HG03025 (cell line): ENCODE results near the gene FBXW11.

Source experiments
- ATAC-seq: cut with Tn5 transposase; IDR thresholded peaks from one replicate; pipeline ENCODE4 v1.9.1; 2021; ENCODE audit warnings: mild to moderate bottlenecking, moderate library complexity; ENCODE audit not compliant: unreplicated experiment, low FRiP score

The FBXW11 gene

DNA sequence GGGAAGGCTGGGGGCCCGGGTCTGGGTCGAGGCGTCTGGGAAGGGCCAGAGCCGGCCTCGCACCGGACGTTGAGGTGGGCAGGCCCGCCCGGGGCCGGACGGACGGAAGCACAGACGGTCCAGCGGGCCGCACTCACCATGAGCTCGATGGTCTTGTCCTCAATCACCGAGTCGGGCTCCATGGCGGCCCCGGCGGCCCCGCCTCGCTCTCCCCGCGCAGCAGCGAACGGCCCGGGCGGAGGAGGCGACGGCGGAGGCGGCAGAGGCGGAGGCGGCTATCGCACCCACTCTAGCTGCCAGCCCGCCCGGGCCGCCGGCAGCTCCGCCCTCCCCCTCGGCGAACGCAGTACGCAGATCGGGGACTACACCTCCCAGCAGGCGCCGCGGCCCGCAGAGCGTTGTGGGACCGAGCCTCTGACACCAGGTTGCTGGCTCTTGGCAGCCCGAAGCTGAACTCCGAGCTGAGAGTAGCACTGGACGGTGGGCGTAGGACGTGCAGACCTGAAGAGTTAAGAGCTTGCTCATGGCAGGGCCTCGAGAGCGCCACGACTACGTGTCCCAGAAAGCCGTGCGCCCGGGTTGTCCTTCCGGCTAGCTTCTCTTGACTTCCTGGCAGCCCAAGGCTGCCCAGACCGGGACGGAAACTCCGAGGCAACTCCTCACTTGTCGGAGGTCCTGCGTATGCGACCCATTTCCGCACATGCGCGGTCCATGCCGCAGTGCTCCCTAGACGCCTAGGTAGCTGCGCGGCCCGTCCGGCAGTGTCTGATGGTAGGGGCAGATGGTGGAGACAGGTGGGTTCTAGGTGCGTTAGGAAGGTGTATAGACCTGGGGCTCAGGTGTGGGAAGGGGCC is at the start of gene FBXW11:
Gene FBXW11, minus strand, starts transcription at position 318 of the 854 bp plus-strand sequence. Its CDS starts 136 bp downstream, at position 182.
- peak; percentile 80 for ATAC-seq

DNA sequence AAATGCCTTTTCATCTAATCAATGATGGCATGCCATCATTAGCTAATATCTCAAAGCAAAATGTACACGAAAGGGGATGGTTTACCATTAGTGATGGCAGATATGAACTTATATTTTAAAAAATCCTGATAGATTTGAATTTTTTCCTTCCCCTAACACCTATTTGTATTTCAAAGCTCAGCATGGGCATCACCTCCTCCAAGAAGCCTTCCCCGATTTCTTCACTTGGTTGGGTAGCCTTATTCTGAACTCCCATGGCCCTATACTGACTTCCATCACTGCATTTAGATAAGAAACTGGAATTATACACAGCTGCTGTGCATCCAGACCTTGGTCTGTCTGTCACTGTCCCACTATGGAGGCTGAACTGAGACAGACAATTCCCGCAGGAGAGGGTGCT is 49.6 kb upstream of the FBXW11 start:
- ATAC-seq: no peak

DNA sequence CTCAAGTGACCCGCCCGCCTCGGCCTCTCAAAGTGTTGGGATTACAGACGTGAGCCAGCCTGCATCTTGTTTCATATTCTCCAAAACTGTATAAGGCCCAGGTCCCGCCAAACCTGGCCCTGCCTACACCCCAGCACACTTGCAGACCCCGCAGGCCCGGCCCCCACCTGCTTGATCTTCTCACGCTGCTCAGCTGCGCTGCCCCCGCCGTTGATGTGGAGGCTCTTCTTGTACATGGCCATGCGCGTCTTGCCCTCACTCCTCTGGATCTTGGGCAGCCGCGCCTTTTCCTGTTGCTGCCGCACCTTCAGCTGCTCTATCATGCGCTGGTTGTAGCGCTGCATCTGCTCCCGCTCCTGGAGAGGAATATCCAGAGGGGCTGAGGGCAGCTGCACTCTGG is 49.0 kb upstream of the FBXW11 start:
- ATAC-seq: no peak

GRCh38 chr5:172054611-172055153 is 48.2 kb upstream of the FBXW11 start:
- ATAC-seq: no peak

DNA sequence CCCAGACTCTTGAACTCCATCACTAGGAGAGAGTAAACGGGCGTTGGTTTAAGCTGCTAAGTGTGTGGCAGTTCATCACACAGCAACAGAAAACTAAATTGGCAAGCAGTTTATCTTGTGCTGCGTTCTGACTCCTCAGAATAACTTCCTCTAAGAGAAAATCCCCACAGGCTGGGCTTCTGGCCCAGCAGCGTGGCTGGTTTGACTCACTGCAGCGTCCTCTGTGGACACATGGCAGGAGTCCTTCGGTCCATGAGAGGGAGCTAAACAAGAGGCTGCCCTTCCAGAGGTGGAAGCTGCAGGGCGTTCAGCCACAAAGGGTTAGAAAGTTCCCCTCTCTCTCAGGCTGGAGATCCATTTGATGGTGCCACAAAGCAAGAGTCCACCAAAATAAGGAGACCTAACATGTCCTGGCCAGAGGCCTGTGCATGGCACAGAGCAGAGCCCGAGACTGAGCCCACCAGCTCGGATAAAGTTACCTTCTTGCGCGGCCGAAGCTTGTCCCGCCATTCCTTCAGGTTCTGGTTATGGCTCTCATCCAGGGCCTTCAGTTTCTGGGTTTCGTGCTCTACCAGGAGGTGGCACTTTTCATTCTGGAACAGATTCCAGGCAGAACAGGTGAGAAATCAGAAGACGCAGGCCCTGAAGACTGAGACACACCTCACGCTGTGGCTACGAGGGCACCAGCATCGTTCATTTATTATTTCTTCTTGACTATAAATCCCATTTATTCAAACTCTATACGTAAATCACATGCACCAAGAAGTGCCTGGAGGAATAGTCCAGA is 46.2 kb upstream of the FBXW11 start:
- no peak for ATAC-seq

DNA sequence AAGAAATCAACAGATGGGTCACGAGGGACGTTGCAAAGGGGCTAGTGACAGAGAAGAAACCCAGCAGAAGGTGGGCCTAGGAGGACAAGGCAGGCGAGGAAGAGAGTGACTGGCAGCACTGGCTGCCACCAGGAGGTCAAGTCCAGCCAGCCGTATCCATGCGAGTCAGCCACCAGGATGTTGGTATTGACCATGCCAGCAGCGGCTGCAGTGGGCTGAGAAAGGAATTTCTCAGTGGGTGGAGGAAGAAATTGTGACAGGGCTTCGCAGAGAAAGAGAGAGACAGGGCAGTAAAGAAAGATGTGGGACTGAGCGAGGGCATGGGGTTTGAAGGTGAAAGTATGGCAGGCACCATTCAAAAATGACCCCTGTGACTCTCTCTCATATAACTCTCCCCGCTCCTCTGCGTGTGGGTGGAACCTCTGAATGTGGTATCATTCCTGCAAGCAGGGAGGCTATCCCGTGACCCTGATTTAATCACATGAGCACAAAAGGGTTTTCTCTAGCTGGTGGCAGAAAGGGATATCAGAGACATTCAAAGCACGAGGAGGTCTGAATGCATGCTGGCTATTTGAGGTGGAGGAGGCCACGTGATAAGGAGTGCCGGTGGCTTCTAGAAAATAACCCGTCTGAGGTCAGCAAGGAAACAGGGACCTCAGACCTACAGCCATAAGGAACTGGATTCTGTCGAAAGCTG is 45.4 kb upstream of the FBXW11 start:
- no peak for ATAC-seq

DNA sequence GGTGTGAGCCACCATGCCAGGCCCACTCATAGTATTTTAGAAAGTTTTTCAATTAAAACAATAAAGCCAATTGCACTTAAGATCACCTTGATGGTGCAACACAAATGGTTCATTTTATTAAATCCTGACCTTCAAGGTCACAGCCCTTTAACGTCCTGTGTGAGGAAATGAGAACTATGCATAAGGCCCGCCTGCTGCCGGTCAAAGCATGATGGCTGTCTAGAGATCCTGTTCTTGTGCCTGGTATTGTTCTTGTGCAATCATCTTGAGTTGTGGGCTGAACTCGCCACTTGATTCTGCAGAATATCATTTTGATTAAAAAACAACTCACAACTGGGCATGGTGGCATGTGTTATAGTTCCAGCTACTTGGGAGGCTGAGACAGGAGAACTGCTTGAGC is 43.6 kb upstream of the FBXW11 start:
- no peak for ATAC-seq

DNA sequence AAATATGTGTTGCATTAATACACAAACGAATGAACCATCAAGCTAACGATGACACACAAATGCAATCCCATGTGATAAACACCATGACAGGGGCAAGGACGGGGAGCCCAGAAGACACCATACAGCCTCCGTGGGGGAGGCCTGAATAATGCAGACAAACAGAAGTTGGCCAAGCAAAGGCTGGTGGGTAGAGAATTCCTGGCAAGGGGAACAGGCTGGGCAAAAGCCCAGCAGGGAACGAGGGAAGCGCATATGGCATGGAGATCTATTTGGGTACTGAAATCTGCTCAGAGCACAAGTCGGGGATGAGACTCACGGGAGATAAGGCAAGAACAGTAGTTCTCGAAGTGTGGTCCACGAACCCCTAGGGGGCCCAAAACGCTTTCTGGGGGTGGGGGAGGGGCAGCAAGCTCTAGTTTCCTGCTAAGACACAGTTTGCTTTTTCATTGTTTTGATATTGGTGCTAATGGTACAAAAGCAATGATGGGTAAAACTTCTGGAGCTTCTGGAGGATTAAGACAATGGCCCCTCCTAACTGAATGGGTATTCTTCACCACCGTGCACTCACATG is 42.9 kb upstream of the FBXW11 start:
- ATAC-seq: no peak

DNA sequence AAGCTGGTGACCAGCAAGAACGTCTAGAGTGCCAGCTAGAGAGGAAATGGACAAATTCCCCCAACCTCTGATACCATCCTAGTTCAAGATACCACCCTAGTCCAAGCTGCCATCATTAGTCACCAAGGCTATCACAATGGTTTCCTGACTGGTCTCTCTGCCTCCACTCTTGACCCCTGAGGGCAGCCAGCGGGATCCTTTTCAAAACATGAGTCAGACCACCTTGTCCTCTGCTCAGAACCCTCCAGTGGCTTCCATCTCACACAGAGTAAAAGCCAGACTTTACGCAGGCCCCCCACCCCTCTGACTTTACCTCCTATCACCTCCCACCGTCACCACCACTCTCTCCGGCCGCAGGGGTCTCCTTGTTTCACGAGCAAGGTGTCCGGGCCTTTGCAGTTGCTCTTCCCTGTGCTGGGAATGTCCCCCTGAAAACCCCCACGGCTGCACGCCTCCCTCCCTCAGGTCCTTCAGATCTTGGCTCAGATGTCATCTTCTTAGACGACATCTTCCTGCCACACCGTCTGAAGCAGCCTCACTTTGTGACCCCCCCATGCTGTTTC is 42.2 kb upstream of the FBXW11 start:
- no peak for ATAC-seq

- ATAC-seq: no peak
Measured at GRCh38 chr5:172048170-172048422, 41.7 kb upstream of the FBXW11 start.

DNA sequence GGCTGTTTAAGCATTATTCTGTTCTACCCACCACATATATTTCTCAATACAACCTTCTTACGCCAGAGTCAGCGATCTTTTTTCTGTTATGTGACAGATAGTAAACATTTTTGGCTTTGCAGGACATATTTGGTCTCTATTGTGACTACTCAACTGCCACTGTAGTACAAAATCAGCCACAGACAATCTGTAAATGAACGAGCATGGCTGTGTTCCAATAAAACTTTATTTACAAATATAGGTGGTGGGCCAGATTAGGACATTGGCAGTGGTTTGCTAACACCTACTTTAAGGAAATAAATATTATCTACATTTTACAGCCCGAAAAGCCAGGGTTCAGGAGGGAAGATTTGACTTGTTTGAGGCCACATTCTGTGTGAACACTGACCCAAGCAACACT is 40.2 kb upstream of the FBXW11 start:
- no peak for ATAC-seq

DNA sequence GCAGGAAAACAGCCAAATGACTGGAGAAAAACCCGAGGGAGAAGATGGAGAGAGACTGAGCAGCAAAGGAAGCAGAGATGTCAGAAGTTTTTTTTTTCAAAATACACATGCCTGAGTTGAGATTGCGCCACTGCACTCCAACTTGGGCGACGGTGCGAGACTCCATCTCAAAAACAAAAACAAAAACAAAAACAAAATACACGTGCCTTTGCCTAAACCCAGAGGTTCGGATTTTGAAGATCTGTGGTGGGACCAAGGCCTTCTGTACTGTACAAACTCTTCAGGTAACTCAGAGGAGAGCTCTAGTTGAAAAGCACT is 38.8 kb upstream of the FBXW11 start:
- no peak for ATAC-seq

- no peak for ATAC-seq
Measured at GRCh38 chr5:172044631-172045314, 38.3 kb upstream of the FBXW11 start.

- no peak for ATAC-seq
Measured at GRCh38 chr5:172043865-172044264, 37.4 kb upstream of the FBXW11 start.

DNA sequence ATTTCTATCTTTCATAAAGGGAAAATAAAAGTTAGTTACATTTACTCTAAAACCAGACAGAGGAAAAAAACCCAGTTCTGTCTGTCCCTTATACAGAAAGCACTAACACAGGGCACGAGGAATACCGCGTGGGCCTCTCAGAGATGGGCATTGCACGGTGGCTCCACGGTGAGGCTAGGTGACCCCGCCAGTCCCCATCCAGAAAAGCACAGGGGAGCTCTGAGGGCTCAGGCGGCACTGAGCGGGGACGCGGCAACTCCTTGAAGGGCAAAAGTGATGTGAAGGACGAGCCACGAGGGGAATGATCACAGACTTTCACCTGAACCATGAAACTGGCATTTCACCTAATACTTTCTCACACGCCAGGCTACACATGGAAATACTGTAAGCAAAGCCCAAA is 35.7 kb upstream of the FBXW11 start:
- no peak for ATAC-seq

- no peak for ATAC-seq
Measured at GRCh38 chr5:172038167-172038566, 31.7 kb upstream of the FBXW11 start.

DNA sequence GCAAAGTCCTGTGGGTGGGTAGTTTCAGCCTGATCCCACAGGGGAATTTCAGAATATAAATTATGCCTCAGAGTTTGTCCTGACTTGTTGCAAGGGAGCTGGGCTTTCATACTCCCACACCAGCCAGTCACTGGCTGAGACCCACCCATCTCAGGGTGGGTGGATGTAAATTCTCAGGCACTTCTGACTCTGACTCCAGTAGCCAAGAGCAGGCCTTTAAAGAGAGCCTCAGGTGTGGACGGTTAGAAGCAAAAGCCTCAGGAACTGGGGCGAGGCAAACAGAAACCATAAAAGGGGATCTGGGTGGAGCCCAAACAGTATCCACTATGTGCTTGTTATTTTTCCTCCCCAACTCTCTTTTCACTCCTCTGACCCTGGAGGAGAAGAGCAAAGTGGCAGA is 28.6 kb upstream of the FBXW11 start:
- ATAC-seq: peak; percentile 91

- no peak for ATAC-seq
Measured at GRCh38 chr5:172031894-172032461, 25.5 kb upstream of the FBXW11 start.

- no peak for ATAC-seq
Measured at GRCh38 chr5:172029876-172030275, 23.4 kb upstream of the FBXW11 start.

- ATAC-seq: no peak
Measured at GRCh38 chr5:172028167-172028566, 21.7 kb upstream of the FBXW11 start.
